ENCODE data around the gene PTPRR. TPM values are rescaled to one million over a fixed set of nuclear protein-coding genes. Genes with fewer than 3 reads are reported as not detected.

Gene PTPRR
- total and polyA plus RNA-seq, 10 of the 15 experiments (the other 5 are each of a cell fraction or from before 2014, with no cell fraction given): 0.14 to 3.1 (median 0.42) TPM

DNA sequence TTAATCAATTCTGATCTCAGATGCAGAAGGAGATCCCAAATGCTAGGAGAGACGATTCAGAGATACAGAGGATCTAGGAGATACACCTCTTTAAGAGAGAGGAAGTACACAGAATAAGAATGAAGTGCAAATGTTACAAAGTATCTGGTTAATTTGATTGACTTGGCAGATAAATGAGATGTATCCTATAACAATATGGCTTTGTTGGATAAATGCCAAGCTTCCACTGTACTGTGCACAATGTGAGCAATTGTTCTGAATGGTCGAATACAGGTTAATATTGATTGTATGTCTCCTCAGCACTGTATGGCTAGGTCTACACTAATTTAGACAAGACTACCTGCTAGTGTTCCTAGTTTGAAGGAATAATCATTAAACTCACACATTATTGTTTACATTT is 163.7 kb downstream of the PTPRR start:
- Histone ChIP-seq H2AFZ (ENCODE audit: control insufficient read depth, low read depth, low read length) (no peak overlapping the region), H3K79me2 (ENCODE audit: control insufficient read depth, insufficient read depth, low read length) (no peaks in the 10 kb centered on the region), H3K9me3 (replicated peaks; ENCODE audit: control insufficient read depth, insufficient read depth, low read length) (no peaks in the 10 kb centered on the region), H3K9ac (ENCODE audit: control insufficient read depth, insufficient read depth, low read length) (no peak overlapping the region), H3K36me3 (ENCODE audit: control insufficient read depth in 2 of 2, insufficient read depth in 2 of 2, low read length in 1 of 2) (no peaks in the 10 kb centered on the region), H3K27me3 (replicated peaks in 1 of 2; ENCODE audit: control insufficient read depth in 2 of 2, insufficient read depth in 2 of 2, low read length in 1 of 2) (no peaks in the 10 kb centered on the region; a peak in 1 of 4 replicates), H3K4me3 (no peak overlapping the region), H3K4me1 (ENCODE audit: control insufficient read depth, insufficient read depth, low read length) (no peaks in the 10 kb centered on the region), H4K20me1 (ENCODE audit: control insufficient read depth, insufficient read depth) (no peaks in the 10 kb centered on the region), H3K27ac (ENCODE audit: control insufficient read depth, insufficient read depth) (no peak overlapping the region), H3K4me2 (ENCODE audit: control insufficient read depth, insufficient read depth) (no peak overlapping the region)
- POLR2A ChIA-PET: no interaction called here
- in situ Hi-C loops (cut with MboI) (no loop called here), intact Hi-C loops (cut with micrococcal nuclease; ENCODE audit: unreplicated experiment) (no loop called here)
- ATAC-seq (no peak), DNase-seq (ENCODE audit: low read depth, low spot score) (no peak), FAIRE-seq (no peak)
- CTCF ChIA-PET: interaction anchor here (2.2 kb wide), 1 partner anchor 24 kb away, joined by 4 read pairs; no protein-coding TSS in a partner anchor
- SMC1A ChIA-PET (ENCODE audit: uncharacterized antibody, unreplicated experiment): no interaction called here
- 2% methylated on average over 2 of the region's 2 CpGs for WGBS (ENCODE audit: insufficient coverage, insufficient replicate concordance, low lambda C conversion rate, missing lambda C conversion rate)
- RAD21 ChIA-PET (ENCODE audit: unreplicated experiment): no interaction called here
- no TSS peak for BruUV-seq (replicated peaks)
- TF ChIP-seq KLF5 (IDR thresholded peaks at IDR 0.05; ENCODE audit: partially characterized antibody): no peak
- TF ChIP-seq EED (IDR thresholded peaks at IDR 0.05; ENCODE audit: low read depth): no peak
- TF ChIP-seq ZNF24 (IDR thresholded peaks at IDR 0.05): no peak

DNA sequence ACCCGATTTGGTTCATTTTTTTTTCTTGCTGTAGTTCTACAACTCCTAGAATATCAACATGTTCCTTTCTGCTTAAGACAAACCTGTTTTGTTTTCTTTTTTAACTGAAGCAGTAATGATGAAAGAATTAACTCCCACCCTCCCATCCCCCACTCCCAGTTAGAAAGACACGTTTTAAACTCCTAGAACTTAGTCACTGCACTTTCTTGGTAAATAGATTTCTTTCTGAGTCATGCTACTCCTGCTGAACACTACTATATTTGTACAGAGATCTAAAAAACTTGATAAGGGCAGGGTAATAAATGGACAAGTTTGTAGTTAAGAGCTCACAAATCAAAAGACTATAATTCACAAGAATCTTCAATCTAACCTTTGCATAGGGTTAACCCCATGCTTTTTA is 164.4 kb downstream of the PTPRR start:
- Histone ChIP-seq H3K27me3 (replicated peaks in 1 of 2; ENCODE audit: control insufficient read depth in 2 of 2, insufficient read depth in 2 of 2, low read length in 1 of 2) (no peaks in the 10 kb centered on the region; a peak in 1 of 4 replicates), H3K9me3 (replicated peaks; ENCODE audit: control insufficient read depth, insufficient read depth, low read length) (no peaks in the 10 kb centered on the region), H3K9ac (ENCODE audit: control insufficient read depth, insufficient read depth, low read length) (no peak overlapping the region), H3K4me2 (ENCODE audit: control insufficient read depth, insufficient read depth) (no peak overlapping the region), H3K4me3 (no peak overlapping the region), H3K79me2 (ENCODE audit: control insufficient read depth, insufficient read depth, low read length) (no peaks in the 10 kb centered on the region), H2AFZ (ENCODE audit: control insufficient read depth, low read depth, low read length) (no peak overlapping the region), H3K36me3 (ENCODE audit: control insufficient read depth in 2 of 2, insufficient read depth in 2 of 2, low read length in 1 of 2) (no peaks in the 10 kb centered on the region), H3K27ac (ENCODE audit: control insufficient read depth, insufficient read depth) (no peak overlapping the region), H3K4me1 (ENCODE audit: control insufficient read depth, insufficient read depth, low read length) (no peaks in the 10 kb centered on the region), H4K20me1 (ENCODE audit: control insufficient read depth, insufficient read depth) (no peaks in the 10 kb centered on the region)
- no TSS peak for BruUV-seq (replicated peaks)
- TF ChIP-seq ATF2 (IDR thresholded peaks at IDR 0.05; ENCODE audit: low read length): no peak
- TF ChIP-seq RCOR1 (conservative IDR thresholded peaks at IDR 0.05; ENCODE audit: low read depth, low read length): no peak
- no peak for TF ChIP-seq SMARCA5 (IDR thresholded peaks at IDR 0.05)
- no peak for TF ChIP-seq CREM (IDR thresholded peaks at IDR 0.05; ENCODE audit: low read depth)
- no peak for TF ChIP-seq DPF2 (IDR thresholded peaks at IDR 0.05)
- no peak for TF ChIP-seq ZNF592 (IDR thresholded peaks at IDR 0.05)
- no peak for TF ChIP-seq SPI1 (IDR thresholded peaks at IDR 0.05; ENCODE audit: borderline replicate concordance, insufficient read depth, low read depth, low read length)
- no peak for TF ChIP-seq HDAC2 (IDR thresholded peaks at IDR 0.05)
- no peak for TF ChIP-seq SUPT20H (IDR thresholded peaks at IDR 0.05; ENCODE audit: borderline replicate concordance, control insufficient read depth, low read depth, low read length)
- ChIA-PET POLR2A (no interaction called here), SMC1A (ENCODE audit: uncharacterized antibody, unreplicated experiment) (no interaction called here), CTCF (interaction anchor here (0.8 to 2.2 kb wide), 2 partner anchors 9 to 23 kb away, joined by 3 to 4 read pairs; no protein-coding TSS in a partner anchor), RAD21 (ENCODE audit: unreplicated experiment) (no interaction called here)
- ATAC-seq (no peak), DNase-seq (ENCODE audit: low read depth, low spot score) (no peak), FAIRE-seq (no peak)
- intact Hi-C loops (cut with micrococcal nuclease; ENCODE audit: unreplicated experiment): no loop called here
- 5% methylated on average over 2 of the region's 2 CpGs for WGBS (ENCODE audit: insufficient coverage, insufficient replicate concordance, low lambda C conversion rate, missing lambda C conversion rate)
- in situ Hi-C loops (cut with MboI): no loop called here
